Measurements from ENCODE around the gene ZNF385B.

DNA sequence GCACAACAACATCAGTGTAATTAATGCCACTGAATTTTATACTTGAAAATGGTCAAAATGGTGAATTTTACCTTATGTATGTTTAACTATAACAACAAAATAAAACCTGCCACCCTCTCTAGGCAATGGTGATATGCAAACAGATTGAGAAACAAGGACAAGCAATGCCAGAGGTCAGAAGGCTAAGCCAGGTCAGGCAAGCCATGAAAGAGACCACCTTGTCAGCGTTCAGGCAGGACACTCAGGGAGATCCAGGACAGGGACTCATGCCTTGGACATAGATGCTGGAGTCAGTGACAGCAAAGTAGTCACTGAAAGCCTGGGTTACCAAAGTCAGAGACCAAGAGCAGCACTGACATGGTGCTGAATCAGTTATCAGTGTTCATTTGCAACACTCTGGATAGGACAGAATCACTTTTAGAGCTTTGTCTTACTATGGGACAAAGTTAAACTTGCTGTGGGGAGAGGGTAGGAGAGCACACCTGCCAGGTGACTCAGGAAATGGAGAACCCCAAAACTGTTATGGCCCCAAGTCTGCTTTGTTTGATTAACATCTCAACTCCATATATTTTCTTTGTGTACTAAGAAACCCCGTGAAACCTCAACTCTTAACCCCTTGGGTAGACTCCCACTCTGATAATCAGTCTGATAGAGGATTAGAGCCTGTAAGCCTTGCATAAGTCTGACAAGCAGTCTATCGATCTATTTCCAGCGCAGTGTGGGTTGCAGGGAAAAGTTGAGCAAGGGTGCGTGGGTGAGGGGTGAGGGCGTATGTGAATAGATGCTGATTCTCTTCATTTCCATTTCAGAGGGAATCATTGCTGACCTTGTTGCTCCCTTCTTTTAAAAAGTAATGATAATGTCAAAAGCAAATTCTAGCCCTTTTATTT lies 48.7 kb upstream of the ZNF385B start:
- TF ChIP-seq, protein P1, sequence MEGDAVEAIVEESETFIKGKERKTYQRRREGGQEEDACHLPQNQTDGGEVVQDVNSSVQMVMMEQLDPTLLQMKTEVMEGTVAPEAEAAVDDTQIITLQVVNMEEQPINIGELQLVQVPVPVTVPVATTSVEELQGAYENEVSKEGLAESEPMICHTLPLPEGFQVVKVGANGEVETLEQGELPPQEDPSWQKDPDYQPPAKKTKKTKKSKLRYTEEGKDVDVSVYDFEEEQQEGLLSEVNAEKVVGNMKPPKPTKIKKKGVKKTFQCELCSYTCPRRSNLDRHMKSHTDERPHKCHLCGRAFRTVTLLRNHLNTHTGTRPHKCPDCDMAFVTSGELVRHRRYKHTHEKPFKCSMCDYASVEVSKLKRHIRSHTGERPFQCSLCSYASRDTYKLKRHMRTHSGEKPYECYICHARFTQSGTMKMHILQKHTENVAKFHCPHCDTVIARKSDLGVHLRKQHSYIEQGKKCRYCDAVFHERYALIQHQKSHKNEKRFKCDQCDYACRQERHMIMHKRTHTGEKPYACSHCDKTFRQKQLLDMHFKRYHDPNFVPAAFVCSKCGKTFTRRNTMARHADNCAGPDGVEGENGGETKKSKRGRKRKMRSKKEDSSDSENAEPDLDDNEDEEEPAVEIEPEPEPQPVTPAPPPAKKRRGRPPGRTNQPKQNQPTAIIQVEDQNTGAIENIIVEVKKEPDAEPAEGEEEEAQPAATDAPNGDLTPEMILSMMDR (optimal IDR thresholded peaks at IDR 0.05 in 1 of 3, IDR thresholded peaks at IDR 0.05 in 1 of 3, conservative IDR thresholded peaks at IDR 0.05 in 1 of 3; ENCODE audit: extremely low read depth in 1 of 3, insufficient read depth in 2 of 3, low read length in 3 of 3) = no peak
- no peak for TF ChIP-seq EZH2 (IDR thresholded peaks at IDR 0.05; ENCODE audit: low read length)
